ENCODE measurements around the gene ARHGAP6.

The ARHGAP6 gene

DNA sequence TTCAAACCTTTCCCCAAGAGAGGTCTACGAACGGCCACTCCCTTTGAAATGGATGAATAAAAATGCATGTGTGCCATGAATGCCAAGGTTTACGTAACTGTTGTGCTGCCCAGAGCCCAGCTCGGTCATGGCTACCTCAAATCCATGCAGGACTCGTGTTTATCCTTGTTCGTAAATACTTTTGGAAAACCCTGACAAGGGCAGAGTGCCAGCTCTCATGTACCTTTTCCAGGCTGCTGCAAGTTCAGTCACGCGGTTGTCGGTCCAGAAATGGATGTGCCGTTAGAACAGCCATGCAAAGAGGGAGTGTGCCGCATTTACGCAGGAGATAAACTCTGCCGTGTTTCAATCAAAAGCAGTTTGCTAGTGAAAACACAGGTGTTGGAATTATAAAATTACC is 249.1 kb downstream of the ARHGAP6 start:
- DNase-seq (ENCODE audit: low read depth, low spot score), result peak; percentile 72
- peak overlapping the region; percentile 45 for H3K4me3 ChIP-seq (ENCODE audit: low read length)

GRCh38 chrX:11414091-11414490 is 251.6 kb downstream of the ARHGAP6 start:
- DNase-seq (ENCODE audit: low read depth, low spot score), result no peak

DNA sequence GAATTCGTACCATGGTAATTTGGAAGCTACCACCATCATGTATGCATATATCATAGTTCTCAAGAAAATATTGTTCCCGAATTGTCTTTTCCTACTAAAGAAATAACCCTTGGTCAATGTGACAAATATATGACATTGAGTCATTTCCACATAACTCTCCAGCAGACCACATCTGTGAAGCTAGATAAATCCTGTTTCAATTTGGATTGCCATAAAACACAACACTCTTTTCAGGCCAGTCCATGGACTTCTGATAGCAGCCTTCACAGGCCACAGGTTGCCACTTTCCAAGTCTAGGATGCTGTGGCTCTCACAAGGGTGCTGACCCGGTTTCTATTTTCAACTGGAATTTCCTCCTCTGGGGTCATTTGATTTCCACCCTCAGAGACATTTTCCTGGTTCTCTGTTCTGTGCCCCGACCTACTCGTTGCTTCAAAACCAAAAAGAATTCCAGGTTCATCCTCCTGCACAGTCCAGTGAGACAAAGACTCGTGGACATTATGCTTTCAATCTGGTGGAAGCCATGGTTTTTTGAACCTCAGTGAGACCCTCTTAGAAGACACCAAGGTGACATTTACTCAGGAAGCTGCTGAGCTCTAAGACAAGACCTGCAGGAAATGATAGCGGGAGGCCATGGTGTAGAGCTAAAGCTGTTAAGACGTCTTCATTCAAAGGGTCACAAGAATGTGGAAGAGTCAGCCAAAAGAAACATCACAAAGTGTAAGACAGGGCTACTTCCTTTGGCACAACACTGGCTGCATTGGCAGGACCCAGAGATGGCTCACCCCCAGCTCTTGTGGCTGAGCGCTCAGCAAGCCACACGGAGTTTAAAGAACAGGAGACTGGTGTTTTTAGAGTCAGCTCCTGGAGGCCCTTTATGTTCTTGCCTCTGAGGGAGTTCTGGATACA is 252.8 kb downstream of the ARHGAP6 start:
- peak; percentile 21 for DNase-seq (ENCODE audit: low read depth, low spot score)
- no peak overlapping the region for H3K4me3 ChIP-seq (ENCODE audit: low read length)

More at GRCh38 chrX:11414091-11414490, 251.6 kb downstream of the ARHGAP6 start:
- no peak overlapping the region for H3K4me3 ChIP-seq (ENCODE audit: low read length)

DNA sequence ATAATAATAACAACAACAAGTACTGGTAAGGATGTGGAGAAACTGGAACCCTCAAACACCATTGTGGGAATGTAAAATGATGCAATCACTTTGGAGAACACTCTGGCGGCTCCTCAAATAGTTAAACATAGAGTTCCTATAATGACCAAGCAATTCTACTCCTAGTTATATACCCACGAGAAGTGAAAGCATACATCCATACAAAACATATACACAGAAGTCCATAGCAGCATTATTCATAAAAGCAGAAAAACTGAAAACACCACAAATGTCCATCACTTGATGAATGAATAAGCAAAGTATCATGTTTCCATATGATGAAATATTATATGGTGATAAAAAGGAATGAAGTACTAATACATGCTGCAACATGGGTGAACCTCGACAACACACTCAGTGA is 255.8 kb downstream of the ARHGAP6 start:
- no peak for DNase-seq (ENCODE audit: low read depth, low spot score)
- H3K4me3 ChIP-seq (ENCODE audit: low read length), result no peak overlapping the region

GRCh38 chrX:11408783-11409182 is 256.9 kb downstream of the ARHGAP6 start:
- no peak overlapping the region for H3K4me3 ChIP-seq (ENCODE audit: low read length)
- no peak for DNase-seq (ENCODE audit: low read depth, low spot score)

GRCh38 chrX:11408109-11408405 is 257.7 kb downstream of the ARHGAP6 start:
- DNase-seq (ENCODE audit: low read depth, low spot score), result no peak
- no peak overlapping the region for H3K4me3 ChIP-seq (ENCODE audit: low read length)

DNA sequence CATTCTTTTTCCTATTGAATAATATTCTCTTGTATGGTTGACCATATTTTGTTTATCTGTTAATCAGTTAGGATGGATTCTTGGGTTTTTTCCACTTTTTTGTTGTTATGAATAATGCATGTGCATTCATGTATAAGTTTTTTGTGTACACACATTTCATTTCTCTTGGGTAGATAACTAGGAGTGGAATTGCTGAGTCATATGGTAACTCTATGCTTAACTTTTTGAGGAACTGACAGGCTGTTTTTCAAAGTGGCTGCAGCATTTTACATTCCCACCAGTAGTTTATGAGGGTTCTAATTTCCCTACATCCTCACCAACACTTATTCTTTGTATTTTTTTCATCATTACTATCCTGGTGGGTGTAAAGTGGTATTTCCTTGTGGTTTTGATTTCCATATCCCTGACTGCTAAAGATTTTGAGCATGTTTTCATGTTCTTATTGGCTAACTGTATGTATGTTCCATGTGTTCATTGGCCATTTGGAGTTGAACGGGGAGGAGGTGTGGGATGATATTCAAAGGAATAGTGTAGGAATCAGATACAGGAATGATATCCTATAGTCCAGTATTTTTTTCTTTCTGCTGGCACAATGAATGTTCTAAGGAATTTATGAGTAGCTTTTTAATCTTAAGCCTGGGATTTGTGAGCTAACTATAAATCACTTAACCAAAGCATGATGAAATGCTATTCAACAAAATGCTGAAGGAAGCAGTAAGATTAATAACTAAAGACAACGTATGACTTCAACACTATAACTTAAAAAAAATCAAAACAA is 258.2 kb downstream of the ARHGAP6 start:
- no peak for DNase-seq (ENCODE audit: low read depth, low spot score)

DNA sequence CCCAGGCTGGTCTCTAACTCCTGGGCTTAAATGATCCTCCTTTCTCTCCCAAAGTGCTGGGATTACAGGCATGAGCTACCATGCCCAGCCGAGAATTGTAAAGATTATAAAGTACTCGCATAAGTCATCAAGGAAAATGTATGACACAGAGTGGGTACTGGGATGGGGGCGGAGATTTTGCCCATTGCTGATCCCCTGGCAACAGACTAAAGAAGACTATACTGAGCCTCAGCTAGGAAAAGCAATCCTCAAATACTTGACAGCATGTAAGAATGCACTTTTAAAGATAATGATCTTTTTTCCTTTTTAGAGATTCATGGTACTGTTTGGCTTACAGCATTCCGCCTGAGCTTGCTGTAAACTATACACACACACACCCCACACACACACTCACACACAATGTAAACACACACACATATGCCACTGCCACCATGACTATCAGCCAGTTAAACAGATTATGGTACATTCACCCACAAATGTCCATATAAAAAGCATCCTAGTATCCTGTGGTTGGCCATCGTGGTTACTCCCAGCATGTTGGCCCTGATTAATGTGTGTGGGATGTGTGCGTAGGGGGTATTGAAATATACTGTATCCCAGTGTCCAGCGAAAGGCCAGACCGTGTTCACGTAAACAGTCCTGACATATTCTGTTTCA is 259.5 kb downstream of the ARHGAP6 start:
- DNase-seq (ENCODE audit: low read depth, low spot score), result no peak
- H3K4me3 ChIP-seq (ENCODE audit: low read length), result no peak overlapping the region

More for the DNA sequence above, 258.2 kb downstream of the ARHGAP6 start:
- no peak overlapping the region for H3K4me3 ChIP-seq (ENCODE audit: low read length)

DNA sequence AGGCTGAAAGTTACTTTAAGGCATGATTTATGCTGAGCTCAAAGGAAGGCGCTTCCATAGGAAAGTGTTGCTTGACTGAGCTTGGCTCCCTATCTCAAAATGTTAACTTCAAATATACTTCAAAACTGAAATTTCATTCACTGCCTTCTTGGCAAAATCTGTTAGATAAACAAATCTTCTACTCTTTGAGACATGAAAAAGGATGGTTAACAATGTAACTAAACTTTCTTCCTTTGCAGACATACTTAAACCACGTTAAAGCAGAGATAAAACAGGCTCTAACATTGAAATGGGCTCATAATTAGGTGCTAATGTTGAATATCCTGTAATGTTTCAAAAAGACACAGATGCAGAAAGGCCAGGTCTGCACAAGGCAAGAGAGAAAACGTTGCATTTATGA is 262.1 kb downstream of the ARHGAP6 start:
- DNase-seq (ENCODE audit: low read depth, low spot score), result no peak
- no peak overlapping the region for H3K4me3 ChIP-seq (ENCODE audit: low read length)

GRCh38 chrX:11401966-11402365 is 263.8 kb downstream of the ARHGAP6 start:
- DNase-seq (ENCODE audit: low read depth, low spot score), result no peak
- H3K4me3 ChIP-seq (ENCODE audit: low read length), result no peak overlapping the region

DNA sequence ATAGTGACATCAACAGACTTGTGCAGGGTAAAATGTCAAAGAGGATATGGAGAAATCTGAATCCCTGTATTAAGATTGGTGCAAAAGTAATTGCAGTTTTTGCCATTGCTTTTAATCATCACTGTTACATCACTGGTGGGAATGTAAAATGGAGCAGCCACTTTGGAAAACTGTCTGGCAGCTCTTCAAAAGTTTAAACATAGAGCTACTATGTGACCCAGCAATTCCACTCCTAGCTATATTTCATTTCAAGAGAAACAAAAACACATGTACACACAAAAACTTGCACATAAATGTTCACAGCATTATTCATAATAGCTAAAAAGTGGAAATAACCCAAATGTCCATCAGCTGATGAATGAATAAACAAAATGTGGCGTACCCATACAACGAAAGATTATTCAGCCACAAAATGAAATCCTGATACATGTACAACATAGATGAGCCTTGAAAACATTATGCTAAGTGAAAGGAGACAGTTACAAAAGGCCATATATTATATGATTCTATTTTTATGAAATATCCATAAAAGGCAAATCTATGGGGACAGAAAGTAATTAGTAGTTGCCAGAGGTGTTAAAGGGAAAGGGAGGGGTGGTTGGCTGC is 266.1 kb downstream of the ARHGAP6 start:
- no peak overlapping the region for H3K4me3 ChIP-seq (ENCODE audit: low read length)
- DNase-seq (ENCODE audit: low read depth, low spot score), result no peak

DNA sequence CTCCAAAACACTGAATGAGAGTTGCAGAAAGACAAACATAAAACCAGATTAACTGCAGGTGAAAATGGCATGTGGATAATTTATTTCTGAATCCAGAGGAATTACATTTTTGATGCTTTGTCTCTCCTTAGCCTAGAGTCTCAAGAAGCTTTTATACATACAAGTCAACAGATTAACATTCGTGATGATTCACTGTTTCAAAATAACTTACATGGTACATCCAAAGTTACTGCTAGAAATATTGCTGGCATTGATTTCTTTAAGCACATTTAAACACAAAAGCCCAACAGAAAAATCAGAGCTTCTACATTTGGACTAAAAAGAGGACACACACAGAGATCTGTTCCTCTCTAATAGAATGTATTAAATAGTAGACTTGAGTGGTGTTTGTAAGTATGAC is 266.9 kb downstream of the ARHGAP6 start:
- no peak for DNase-seq (ENCODE audit: low read depth, low spot score)
- no peak overlapping the region for H3K4me3 ChIP-seq (ENCODE audit: low read length)

GRCh38 chrX:11398139-11398538 is 267.6 kb downstream of the ARHGAP6 start:
- no peak overlapping the region for H3K4me3 ChIP-seq (ENCODE audit: low read length)

GRCh38 chrX:11397680-11398079 is 268.0 kb downstream of the ARHGAP6 start:
- DNase-seq (ENCODE audit: low read depth, low spot score), result no peak
- H3K4me3 ChIP-seq (ENCODE audit: low read length), result no peak overlapping the region

More at GRCh38 chrX:11398139-11398538, 267.6 kb downstream of the ARHGAP6 start:
- no peak for DNase-seq (ENCODE audit: low read depth, low spot score)

- DNase-seq (ENCODE audit: low read depth, low spot score), result no peak
- no peak overlapping the region for H3K4me3 ChIP-seq (ENCODE audit: low read length)
These were observed 269.9 kb downstream of the ARHGAP6 start for GRCh38 chrX:11395859-11396258.

DNA sequence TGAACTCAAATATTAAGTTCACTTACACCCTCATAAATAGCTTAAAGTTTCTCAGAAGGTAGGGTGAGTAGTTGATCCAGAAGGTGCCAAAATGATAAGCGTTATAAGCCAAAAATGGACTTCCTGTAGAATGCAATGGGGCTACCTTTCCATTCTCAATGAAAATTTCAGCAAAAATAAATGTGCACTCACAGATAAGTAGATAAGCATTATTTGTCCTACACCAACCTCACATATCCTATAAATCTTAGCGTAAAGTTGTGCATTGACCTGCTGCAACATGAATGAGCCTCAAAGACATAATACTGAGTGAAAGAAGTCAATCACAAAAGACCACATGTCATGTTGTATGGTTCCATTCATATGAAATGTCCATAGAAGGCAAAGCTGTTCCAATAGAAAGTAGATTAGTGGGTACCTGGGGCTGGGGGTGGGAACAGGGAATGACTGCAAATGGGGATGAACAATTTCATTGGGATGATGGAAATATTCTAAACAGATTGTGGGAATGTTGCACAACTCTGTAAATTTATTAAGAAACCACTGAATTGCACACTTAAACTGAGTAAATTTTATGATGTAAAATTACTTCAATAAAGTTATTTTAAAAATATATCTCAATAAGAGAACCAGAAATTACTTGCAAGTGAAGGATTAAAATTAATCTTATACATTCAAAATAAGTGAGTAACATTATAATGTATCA is 271.6 kb downstream of the ARHGAP6 start:
- H3K4me3 ChIP-seq (ENCODE audit: low read length), result no peak overlapping the region
- no peak for DNase-seq (ENCODE audit: low read depth, low spot score)

DNA sequence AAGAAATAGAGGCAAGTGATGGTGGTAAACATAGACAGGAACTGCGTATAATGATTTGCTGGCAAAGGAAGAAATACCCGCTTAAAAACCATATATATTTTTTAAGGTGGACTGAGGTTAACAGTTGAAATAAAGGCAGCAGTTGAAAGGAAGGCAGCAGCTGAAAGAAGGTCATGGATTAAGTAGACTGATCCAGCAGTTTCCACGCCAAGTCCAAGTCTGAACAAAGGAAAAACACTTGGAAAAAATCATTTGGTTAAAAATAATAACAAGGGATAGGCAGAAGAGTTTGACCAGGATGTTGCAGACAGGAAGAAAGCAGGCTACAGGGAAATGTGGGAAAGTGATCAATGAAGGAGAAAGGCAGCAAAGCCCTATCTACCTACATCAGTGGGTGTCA is 278.9 kb downstream of the ARHGAP6 start:
- no peak overlapping the region for H3K4me3 ChIP-seq (ENCODE audit: low read length)
- no peak for DNase-seq (ENCODE audit: low read depth, low spot score)

- no peak overlapping the region for H3K4me3 ChIP-seq (ENCODE audit: low read length)
- DNase-seq (ENCODE audit: low read depth, low spot score), result no peak
These were observed 279.7 kb downstream of the ARHGAP6 start for GRCh38 chrX:11386001-11386523.

DNA sequence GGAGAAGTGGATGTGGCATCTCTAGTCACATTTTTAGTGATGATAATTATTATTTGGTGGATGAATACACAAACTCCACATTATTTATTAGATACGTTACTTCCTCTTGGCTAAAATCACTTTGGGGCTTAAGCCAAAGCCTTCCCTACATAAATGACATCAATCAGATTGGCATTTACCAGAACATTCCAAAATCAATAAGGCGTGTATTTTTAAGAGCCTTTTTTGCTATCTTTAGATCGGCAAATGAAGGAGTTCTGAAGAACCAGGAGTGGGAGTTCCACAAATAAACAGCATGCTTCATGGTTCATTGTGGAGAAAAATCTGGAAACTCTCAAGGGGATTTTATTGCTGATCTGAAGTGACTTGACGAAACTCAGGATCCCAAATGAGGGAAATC is 282.8 kb downstream of the ARHGAP6 start:
- no peak overlapping the region for H3K4me3 ChIP-seq (ENCODE audit: low read length)
- no peak for DNase-seq (ENCODE audit: low read depth, low spot score)

All from Jurkat, Clone E6-1 (cell line).